GM23338 (cell line): ENCODE data around the gene CRYBG2. TPM values are rescaled to one million over a fixed set of nuclear protein-coding genes. Genes with fewer than 3 reads are reported as not detected.

Experiments used
- ATAC-seq: fragments of 200-7000 bp; cut with Tn5 transposase; 3 replicates; pipeline ENCODE4 v1.9.1; 2020
- DNase-seq: peaks from one replicate; pipeline ENCODE4 v3.0.0-alpha.2; 2015; ENCODE audit warnings: low spot score
- H2AFZ ChIP-seq: fragments of 200-600 bp; sonication (generic); 2 replicates; pipeline ENCODE4 v1.8.0; 2016; ENCODE audit warnings: antibody characterized with exemption, mild to moderate bottlenecking, moderate library complexity
- H3F3A ChIP-seq: fragments of 200-600 bp; sonication (generic); replicated peaks from 2 replicates; pipeline ENCODE4 v1.8.0; 2017; ENCODE audit warnings: antibody characterized with exemption, mixed run types, low read depth
- H3K27ac ChIP-seq: fragments of 200-600 bp; sonication (generic); 2 replicates; pipeline ENCODE4 v1.6.1; 2016; ENCODE audit warnings: low read depth
- H3K27me3 ChIP-seq: fragments of 200-600 bp; sonication (generic); 2 replicates; pipeline ENCODE4 v1.8.0; 2016; ENCODE audit warnings: mild to moderate bottlenecking, mixed run types, moderate library complexity; ENCODE audit not compliant: insufficient read depth
- H3K36me3 ChIP-seq: fragments of 200-600 bp; sonication (generic); 2 replicates; pipeline ENCODE4 v1.8.0; 2016; ENCODE audit warnings: mild to moderate bottlenecking; ENCODE audit not compliant: insufficient read depth
- H3K4me1 ChIP-seq: fragments of 200-600 bp; sonication (generic); 2 replicates; pipeline ENCODE4 v1.8.0; 2016; ENCODE audit warnings: mild to moderate bottlenecking, moderate library complexity; ENCODE audit not compliant: insufficient read depth
- H3K4me2 ChIP-seq: fragments of 200-600 bp; sonication (generic); 2 replicates; pipeline ENCODE4 v1.7.1; 2017; ENCODE audit warnings: mixed run types
- H3K4me3 ChIP-seq: fragments of 200-600 bp; sonication (generic); 2 replicates; pipeline ENCODE4 v1.6.1; 2016; ENCODE audit warnings: mixed run types
- H3K79me2 ChIP-seq: fragments of 200-600 bp; sonication (generic); replicated peaks from 2 replicates; pipeline ENCODE4 v1.8.0; 2017; ENCODE audit warnings: mild to moderate bottlenecking; ENCODE audit not compliant: insufficient read depth
- H3K9me2 ChIP-seq: fragments of 200-600 bp; sonication (generic); 2 replicates; pipeline ENCODE4 v1.8.0; 2017; ENCODE audit not compliant: insufficient read depth
- H4K20me1 ChIP-seq: fragments of 200-600 bp; sonication (generic); replicated peaks from 2 replicates; pipeline ENCODE4 v1.8.0; 2017; ENCODE audit warnings: mild to moderate bottlenecking; ENCODE audit not compliant: insufficient read depth
- H3K27ac Mint-ChIP-seq: 2 replicates; pipeline ENCODE4 v1.8.0; 2020; ENCODE audit warnings: inconsistent platforms, mild to moderate bottlenecking, moderate library complexity, mixed read lengths
- H3K27me3 Mint-ChIP-seq: 3 replicates; pipeline ENCODE4 v1.8.0; 2022; ENCODE audit warnings: low read depth, mild to moderate bottlenecking, moderate library complexity, mixed read lengths, inconsistent platforms; ENCODE audit not compliant: insufficient read depth, poor library complexity
- H3K36me3 Mint-ChIP-seq: 3 replicates; pipeline ENCODE4 v1.8.0; 2021; ENCODE audit warnings: low read depth, mild to moderate bottlenecking, inconsistent platforms, moderate library complexity, mixed read lengths
- H3K4me1 Mint-ChIP-seq: 3 replicates; pipeline ENCODE4 v1.8.0; 2020; ENCODE audit warnings: mild to moderate bottlenecking, inconsistent platforms, mixed read lengths
- H3K4me3 Mint-ChIP-seq: 3 replicates; pipeline ENCODE4 v1.8.0; 2021; ENCODE audit warnings: moderate library complexity, mild to moderate bottlenecking, inconsistent platforms, mixed read lengths
- H3K9me3 Mint-ChIP-seq: 3 replicates; pipeline ENCODE4 v1.8.0; 2020; ENCODE audit warnings: moderate library complexity, mild to moderate bottlenecking, inconsistent platforms, mixed read lengths
- CTCF ChIP-seq, 2 experiments: fragments of 200-600 bp in 1 of 2; sonication (generic) in 1 of 2; conservative IDR thresholded peaks; 2 replicates each; pipeline versions ENCODE4 v1.5.1 to v1.6.1; 2016 to 2017; ENCODE audit warnings: antibody characterized with exemption in 2 of 2, low read depth in 2 of 2, mild to moderate bottlenecking in 2 of 2, moderate library complexity in 1 of 2
- ETS1 ChIP-seq: IDR thresholded peaks from 2 replicates; pipeline ENCODE4 v1.6.1; 2016; ENCODE audit warnings: antibody characterized with exemption
- EZH2 ChIP-seq: fragments of 200-600 bp; sonication (generic); IDR thresholded peaks from one replicate; pipeline ENCODE4 v1.8.0; 2017; ENCODE audit warnings: antibody characterized with exemption, mild to moderate bottlenecking, low read depth; ENCODE audit not compliant: unreplicated experiment
- EZH2phosphoT487 ChIP-seq: fragments of 200-600 bp; sonication (generic); IDR thresholded peaks from one replicate; pipeline ENCODE4 v1.8.1; 2018; ENCODE audit warnings: antibody characterized with exemption; ENCODE audit not compliant: unreplicated experiment
- JUNB ChIP-seq: IDR thresholded peaks from one replicate; pipeline ENCODE4 v1.6.1; 2016; ENCODE audit warnings: antibody characterized with exemption; ENCODE audit not compliant: unreplicated experiment
- NANOG ChIP-seq: IDR thresholded peaks from 2 replicates; pipeline ENCODE4 v1.6.1; 2016; ENCODE audit warnings: antibody characterized with exemption, borderline replicate concordance
- REST ChIP-seq: IDR thresholded peaks from one replicate; pipeline ENCODE4 v1.6.1; 2018; ENCODE audit warnings: antibody characterized with exemption; ENCODE audit not compliant: unreplicated experiment
- STAT1 ChIP-seq: IDR thresholded peaks from one replicate; pipeline ENCODE4 v1.6.1; 2016; ENCODE audit warnings: antibody characterized with exemption; ENCODE audit not compliant: unreplicated experiment
- ZNF331 ChIP-seq: fragments of 250-450 bp; sonication (Bioruptor Pico); IDR thresholded peaks from 2 replicates; pipeline ENCODE4 v1.5.0; 2020; ENCODE audit warnings: low read depth, mild to moderate bottlenecking, moderate library complexity
- polyA plus RNA-seq: library from polyadenylated mRNA; unstranded; fragments of >200 nt; fragmentation: Nextera tagmentation; extraction: Ambion mirVana; gene quantifications from 2 replicates; pipeline ENCODE4 v1.2.1, GENCODE V29; 2016
- total RNA-seq: library from RNA; depleted of rRNA; stranded (reverse); fragments of >200 nt; shearing (Covaris generic); gene quantifications from 2 replicates; pipeline ENCODE4 v1.2.3, GENCODE V29; 2014

Gene CRYBG2
- total and polyA plus RNA-seq, 2 experiments from 2014 or later = 17.6 to 18.4 TPM

GRCh38 chr1:26277719-26278118, 76.2 kb downstream of the CRYBG2 start:
- peaks cover 20% of the 10 kb centered on the region for H3K27me3 Mint-ChIP-seq
- H3K27ac ChIP-seq = no peak overlapping the region
- H3K4me3 Mint-ChIP-seq = no peak overlapping the region

GRCh38 chr1:26277261-26277661, 76.7 kb downstream of the CRYBG2 start:
- no peak overlapping the region for H3K4me3 ChIP-seq
- Mint-ChIP-seq H3K27ac (no peak overlapping the region), H3K4me1 (peaks cover 40% of the 10 kb centered on the region), H3K9me3 (no peaks in the 10 kb centered on the region; the same call in 2 of the 3 replicates), H3K4me3 (no peak overlapping the region; the same call in 2 of the 3 replicates), H3K36me3 (peaks cover 63% of the 10 kb centered on the region), H3K27me3 (peaks cover 17% of the 10 kb centered on the region)
- ATAC-seq = no peak
- no peak overlapping the region for H2AFZ ChIP-seq
- H3K4me2 ChIP-seq = no peak overlapping the region
- no peak for DNase-seq
- no peaks in the 10 kb centered on the region for H3K9me2 ChIP-seq
- H3K4me1 ChIP-seq = peaks cover 12% of the 10 kb centered on the region
- H3F3A ChIP-seq = peaks cover 31% of the 10 kb centered on the region
- H4K20me1 ChIP-seq = no peaks in the 10 kb centered on the region; the same call in 1 of the 2 replicates
- H3K79me2 ChIP-seq = no peaks in the 10 kb centered on the region
- H3K27ac ChIP-seq = no peak overlapping the region
- H3K27me3 ChIP-seq = no peaks in the 10 kb centered on the region
- H3K36me3 ChIP-seq = peaks cover 27% of the 10 kb centered on the region
- no peak for TF ChIP-seq STAT1
- no peak for TF ChIP-seq NANOG
- no peak for TF ChIP-seq REST
- no peak for TF ChIP-seq JUNB
- no peak for TF ChIP-seq ZNF331
- no peak for TF ChIP-seq CTCF (conservative IDR thresholded peaks at IDR 0.05; ENCODE audit: low read depth in 2 of 2)
- TF ChIP-seq EZH2phosphoT487 = no peak
- no peak for TF ChIP-seq EZH2
- no peak for TF ChIP-seq ETS1

More at GRCh38 chr1:26277719-26278118, 76.2 kb downstream of the CRYBG2 start:
- ATAC-seq (no peak), DNase-seq (no peak)
- peaks cover 27% of the 10 kb centered on the region for H3K36me3 ChIP-seq
- no peak overlapping the region for H3K27ac Mint-ChIP-seq
- H3K27me3 ChIP-seq = no peaks in the 10 kb centered on the region
- H3K4me1 Mint-ChIP-seq = peaks cover 44% of the 10 kb centered on the region
- peaks cover 15% of the 10 kb centered on the region for H3K4me1 ChIP-seq
- no peak for TF ChIP-seq EZH2
- no peak for TF ChIP-seq REST
- H3K9me2 ChIP-seq = no peaks in the 10 kb centered on the region
- H3K9me3 Mint-ChIP-seq = no peaks in the 10 kb centered on the region; the same call in 2 of the 3 replicates
- H3K36me3 Mint-ChIP-seq = peaks cover 60% of the 10 kb centered on the region
- no peaks in the 10 kb centered on the region for H3K79me2 ChIP-seq
- peaks cover 31% of the 10 kb centered on the region for H3F3A ChIP-seq
- H3K4me3 ChIP-seq = no peak overlapping the region
- H3K4me2 ChIP-seq = no peak overlapping the region
- H4K20me1 ChIP-seq = no peaks in the 10 kb centered on the region; the same call in 1 of the 2 replicates
- no peak overlapping the region for H2AFZ ChIP-seq
